Mesendoderm (in vitro differentiated cells): ENCODE results near the gene CACNA1C.
"Not testable (repeated sequence)": the region's sequence is repeated elsewhere in the genome, so short reads cannot be mapped to it uniquely, and the experiment has no call there.

Experiments
- DNase-seq: peaks from one replicate; pipeline ENCODE4 v3.0.0; 2013
- H2AK5ac ChIP-seq: 2 replicates; pipeline ENCODE4 v1.6.1; 2013; ENCODE audit warnings: low read length, inconsistent platforms
- H2BK120ac ChIP-seq: 2 replicates; pipeline ENCODE4 v1.6.1; 2013; ENCODE audit warnings: low read depth, mild to moderate bottlenecking, low read length, moderate library complexity, mixed read lengths
- H2BK15ac ChIP-seq: replicated peaks from 2 replicates; pipeline ENCODE4 v1.6.1; 2013; ENCODE audit warnings: low read depth, mild to moderate bottlenecking, moderate library complexity
- H2BK5ac ChIP-seq: 2 replicates; pipeline ENCODE4 v1.6.1; 2013; ENCODE audit warnings: low read length, inconsistent platforms
- H3K18ac ChIP-seq: 2 replicates; pipeline ENCODE4 v1.6.1; 2013; ENCODE audit warnings: mild to moderate bottlenecking, low read length, mixed read lengths
- H3K23ac ChIP-seq: one replicate; pipeline ENCODE4 v1.6.1; 2013; ENCODE audit warnings: low read length
- H3K27ac ChIP-seq: 2 replicates; pipeline ENCODE4 v1.5.1; 2013; ENCODE audit warnings: low read depth, mild to moderate bottlenecking, inconsistent platforms, low read length, moderate library complexity
- H3K27me3 ChIP-seq: 2 replicates; pipeline ENCODE4 v1.6.1; 2013; ENCODE audit warnings: low read length, control low read depth, mild to moderate bottlenecking, inconsistent platforms; ENCODE audit not compliant: insufficient read depth, poor library complexity
- H3K36me3 ChIP-seq: 2 replicates; pipeline ENCODE4 v1.6.1; 2013; ENCODE audit warnings: low read length, inconsistent platforms; ENCODE audit not compliant: control insufficient read depth, insufficient read depth
- H3K4ac ChIP-seq: one replicate; pipeline ENCODE4 v1.6.1; 2013; ENCODE audit warnings: low read depth, mild to moderate bottlenecking, low read length, moderate library complexity
- H3K4me1 ChIP-seq: 2 replicates; pipeline ENCODE4 v1.6.1; 2013; ENCODE audit warnings: low read depth, low read length, inconsistent platforms; ENCODE audit not compliant: control insufficient read depth
- H3K4me2 ChIP-seq: 2 replicates; pipeline ENCODE4 v1.6.1; 2013; ENCODE audit warnings: low read length
- H3K4me3 ChIP-seq: 2 replicates; pipeline ENCODE4 v1.5.1; 2013; ENCODE audit warnings: mild to moderate bottlenecking, low read length
- H3K56ac ChIP-seq: one replicate; pipeline ENCODE4 v1.6.1; 2013; ENCODE audit warnings: low read length
- H3K79me1 ChIP-seq: 2 replicates; pipeline ENCODE4 v1.6.1; 2013; ENCODE audit warnings: low read length, inconsistent platforms
- H3K79me2 ChIP-seq: 2 replicates; pipeline ENCODE4 v1.6.1; 2013; ENCODE audit warnings: mild to moderate bottlenecking, low read length; ENCODE audit not compliant: control insufficient read depth, insufficient read depth
- H3K9ac ChIP-seq: 2 replicates; pipeline ENCODE4 v1.6.1; 2013; ENCODE audit warnings: low read length, inconsistent platforms
- H4K5ac ChIP-seq: one replicate; pipeline ENCODE4 v1.6.1; 2013; ENCODE audit warnings: low read length
- H4K8ac ChIP-seq: one replicate; pipeline ENCODE4 v1.6.1; 2013; ENCODE audit warnings: low read depth, mild to moderate bottlenecking, control low read depth, low read length, moderate library complexity
- WGBS: extraction: QIAGEN DNeasy Blood & Tissue Kit; methylation state at CpG from one replicate; pipeline ENCODE4 v1.1.7; 2013; ENCODE audit warnings: low lambda C conversion rate, missing lambda C conversion rate; ENCODE audit not compliant: insufficient coverage; ENCODE audit errors: extremely low coverage; 5-methylcytosine and 5-hydroxymethylcytosine counted together

CACNA1C gene

GRCh38 chr12:2125651-2126522 lies 73.1 kb downstream of the CACNA1C start:
- Histone ChIP-seq H4K5ac (no peak overlapping the region), H3K79me1 (no peaks in the 10 kb centered on the region), H3K4ac (no peak overlapping the region), H3K18ac (no peak overlapping the region), H3K27me3 (no peaks in the 10 kb centered on the region), H3K79me2 (no peaks in the 10 kb centered on the region), H2BK5ac (no peak overlapping the region), H3K56ac (no peak overlapping the region), H4K8ac (no peak overlapping the region), H2BK120ac (no peak overlapping the region), H3K36me3 (no peaks in the 10 kb centered on the region), H2AK5ac (no peak overlapping the region), H3K4me3 (no peak overlapping the region), H3K23ac (no peak overlapping the region), H3K4me1 (no peaks in the 10 kb centered on the region), H3K4me2 (no peak overlapping the region), H3K9ac (no peak overlapping the region), H3K27ac (no peak overlapping the region), H2BK15ac (no peak overlapping the region)
- no CpG with 5 or more reads among the region's 11 CpGs for WGBS
- no peak for DNase-seq

- no CpG with 5 or more reads among the region's 8 CpGs for WGBS
- DNase-seq, result no peak
- no peak overlapping the region for H2AK5ac ChIP-seq
These were observed 74.1 kb downstream of the CACNA1C start for GRCh38 chr12:2126676-2127406.

GRCh38 chr12:2129076-2129475 lies 76.3 kb downstream of the CACNA1C start:
- no peak overlapping the region for H3K4me2 ChIP-seq
- no peaks in the 10 kb centered on the region for H3K36me3 ChIP-seq
- H3K79me1 ChIP-seq, result no peaks in the 10 kb centered on the region
- H3K27me3 ChIP-seq, result no peaks in the 10 kb centered on the region
- WGBS, result no CpG with 5 or more reads among the region's 7 CpGs
- no peak overlapping the region for H2BK120ac ChIP-seq
- H3K18ac ChIP-seq, result no peak overlapping the region
- no peaks in the 10 kb centered on the region for H3K4me1 ChIP-seq
- DNase-seq, result no peak
- H2BK5ac ChIP-seq, result no peak overlapping the region
- H3K9ac ChIP-seq, result no peak overlapping the region
- H3K79me2 ChIP-seq, result no peaks in the 10 kb centered on the region
- H3K23ac ChIP-seq, result no peak overlapping the region
- H3K4ac ChIP-seq, result no peak overlapping the region
- H4K5ac ChIP-seq, result no peak overlapping the region
- H4K8ac ChIP-seq, result no peak overlapping the region
- H3K56ac ChIP-seq, result no peak overlapping the region
- H3K27ac ChIP-seq, result no peak overlapping the region
- H2BK15ac ChIP-seq, result no peak overlapping the region
- H3K4me3 ChIP-seq, result no peak overlapping the region
- H2AK5ac ChIP-seq, result no peak overlapping the region

More at GRCh38 chr12:2126676-2127406, 74.1 kb downstream of the CACNA1C start:
- Histone ChIP-seq H3K27me3 (no peaks in the 10 kb centered on the region), H2BK5ac (no peak overlapping the region), H3K36me3 (no peaks in the 10 kb centered on the region), H3K9ac (no peak overlapping the region), H3K4ac (no peak overlapping the region), H4K8ac (no peak overlapping the region), H3K4me2 (no peak overlapping the region), H3K4me3 (no peak overlapping the region), H3K79me1 (no peaks in the 10 kb centered on the region), H3K27ac (no peak overlapping the region), H3K23ac (no peak overlapping the region), H2BK120ac (no peak overlapping the region), H3K4me1 (no peaks in the 10 kb centered on the region), H4K5ac (no peak overlapping the region), H3K56ac (no peak overlapping the region), H2BK15ac (no peak overlapping the region), H3K79me2 (no peaks in the 10 kb centered on the region), H3K18ac (no peak overlapping the region)

- H3K79me1 ChIP-seq, H4K5ac ChIP-seq, H3K4me2 ChIP-seq, H3K4me3 ChIP-seq, H3K4ac ChIP-seq, H3K36me3 ChIP-seq, H3K27me3 ChIP-seq, H3K79me2 ChIP-seq, H3K4me1 ChIP-seq, DNase-seq, H2BK5ac ChIP-seq, H3K27ac ChIP-seq, H3K9ac ChIP-seq, H2AK5ac ChIP-seq, H4K8ac ChIP-seq: not testable (repeated sequence)
- no CpG with 5 or more reads among the region's 37 CpGs for WGBS
- Histone ChIP-seq H3K18ac (peak overlapping the region; percentile 9), H2BK15ac (peak overlapping the region; percentile 59), H3K56ac (peak overlapping the region; percentile 58), H3K23ac (peak overlapping the region; percentile 59), H2BK120ac (peak overlapping the region; percentile 34)
These were observed 83.1 kb downstream of the CACNA1C start for GRCh38 chr12:2135661-2136418.

- Histone ChIP-seq H3K36me3 (no peaks in the 10 kb centered on the region), H3K79me1 (no peaks in the 10 kb centered on the region), H3K23ac (no peak overlapping the region), H3K79me2 (no peaks in the 10 kb centered on the region), H2AK5ac (no peak overlapping the region), H3K56ac (no peak overlapping the region), H3K27ac (no peak overlapping the region), H3K18ac (no peak overlapping the region), H2BK5ac (no peak overlapping the region), H3K27me3 (no peaks in the 10 kb centered on the region), H3K9ac (no peak overlapping the region), H3K4me1 (no peaks in the 10 kb centered on the region), H3K4ac (no peak overlapping the region), H4K5ac (no peak overlapping the region), H2BK120ac (no peak overlapping the region), H3K4me3 (no peak overlapping the region), H2BK15ac (no peak overlapping the region), H4K8ac (no peak overlapping the region), H3K4me2 (no peak overlapping the region)
- no peak for DNase-seq
- no CpG with 5 or more reads among the region's 10 CpGs for WGBS
These were observed 84.1 kb downstream of the CACNA1C start for GRCh38 chr12:2136901-2137300.
